GM12878 (cell line): ENCODE results near the gene CRB1. TPM values are rescaled to one million over a fixed set of nuclear protein-coding genes. Genes with fewer than 3 reads are reported as not detected.

ENCODE experiments used
- ATAC-seq: fragments of 200-7000 bp; cut with Tn5 transposase; 3 replicates; pipeline ENCODE4 v1.9.1; 2020; ENCODE audit warnings: mild to moderate bottlenecking, moderate library complexity
- BruUV-seq: library from RNA; stranded (reverse); fragments of 400-500 nt; replicated peaks from 2 replicates; lab custom pipeline; 2021; lab: Mats Ljungman, UMichigan
- CTCF ChIA-PET: fragments of 300-600 bp; sonication (Branson Sonifier 250); formaldehyde crosslinking; extraction: SDS; loops from one replicate; lab custom pipeline; 2021; ENCODE audit warnings: inconsistent platforms; lab: Yijun Ruan, JAX
- POLR2A ChIA-PET: fragments of 350-600 bp; formaldehyde crosslinking; extraction: SDS; loops from one replicate; lab custom pipeline; 2021; ENCODE audit warnings: inconsistent platforms; lab: Charles Lee
- RAD21 ChIA-PET: fragments of 300-600 bp; sonication (Branson Sonifier 250); formaldehyde crosslinking; loops from one replicate; lab custom pipeline; 2023; ENCODE audit warnings: antibody characterized with exemption; ENCODE audit not compliant: unreplicated experiment; lab: Charles Lee
- SMC1A ChIA-PET: fragments of 300-600 bp; sonication (Branson Sonifier 250); formaldehyde crosslinking; loops from one replicate; lab custom pipeline; 2023; ENCODE audit not compliant: unreplicated experiment, uncharacterized antibody; lab: Charles Lee
- DNase-seq: peaks from one replicate; pipeline ENCODE4 v3.0.0-alpha.2; 2011; ENCODE audit warnings: low read depth, low spot score
- FAIRE-seq: peaks from 3 replicates; lab custom pipeline; 2011; peaks lifted over from hg19 to GRCh38; lab: Jason Lieb, UNC
- H2AFZ ChIP-seq: 2 replicates; pipeline ENCODE4 v1.6.0; 2011; ENCODE audit warnings: low read depth, low read length, control low read depth; ENCODE audit not compliant: control insufficient read depth
- H3K27ac ChIP-seq: 2 replicates; pipeline ENCODE4 v1.5.1; 2011; ENCODE audit warnings: control low read depth; ENCODE audit not compliant: control insufficient read depth, insufficient read depth
- H3K27me3 ChIP-seq, 2 experiments: replicated peaks in 1 of 2; 2 replicates each; pipeline versions ENCODE4 v1.6.0 to v1.6.1; 2011; ENCODE audit warnings: low read length in 1 of 2; ENCODE audit not compliant: control insufficient read depth in 2 of 2, insufficient read depth in 2 of 2
- H3K36me3 ChIP-seq, 2 experiments: 2 replicates each; pipeline ENCODE4 v1.5.1; 2011; ENCODE audit warnings: low read length in 1 of 2; ENCODE audit not compliant: control insufficient read depth in 2 of 2, insufficient read depth in 2 of 2
- H3K4me1 ChIP-seq: 2 replicates; pipeline ENCODE4 v1.6.1; 2011; ENCODE audit warnings: mild to moderate bottlenecking, low read length, moderate library complexity, mixed read lengths; ENCODE audit not compliant: control insufficient read depth, insufficient read depth
- H3K4me2 ChIP-seq: 2 replicates; pipeline ENCODE4 v1.6.0; 2011; ENCODE audit warnings: control low read depth; ENCODE audit not compliant: control insufficient read depth, insufficient read depth
- H3K4me3 ChIP-seq: fragments of 200-600 bp; sonication (generic); 2 replicates; pipeline ENCODE4 v1.5.1; 2016
- H3K79me2 ChIP-seq: 2 replicates; pipeline ENCODE4 v1.6.0; 2011; ENCODE audit warnings: low read length; ENCODE audit not compliant: control insufficient read depth, insufficient read depth
- H3K9ac ChIP-seq: 2 replicates; pipeline ENCODE4 v1.8.0; 2011; ENCODE audit warnings: low read length, control low read depth, mixed read lengths; ENCODE audit not compliant: control insufficient read depth, insufficient read depth
- H3K9me3 ChIP-seq: replicated peaks from 3 replicates; pipeline ENCODE4 v1.5.1; 2011; ENCODE audit warnings: mild to moderate bottlenecking, low read length; ENCODE audit not compliant: control insufficient read depth, insufficient read depth
- H4K20me1 ChIP-seq: 2 replicates; pipeline ENCODE4 v1.6.0; 2011; ENCODE audit not compliant: control insufficient read depth, insufficient read depth
- ATF7 ChIP-seq: fragments of 450-650 bp; IDR thresholded peaks from 2 replicates; pipeline ENCODE4 v1.6.1; 2016; ENCODE audit warnings: low read depth, mild to moderate bottlenecking
- NBN ChIP-seq: fragments of 450-650 bp; IDR thresholded peaks from 2 replicates; pipeline ENCODE4 v1.6.1; 2016
- RFX5 ChIP-seq: IDR thresholded peaks from 2 replicates; pipeline ENCODE4 v1.6.1; 2011; ENCODE audit warnings: low read depth, low read length, improper control_type of control experiment
- TCF7 ChIP-seq: IDR thresholded peaks from 2 replicates; pipeline ENCODE4 v1.6.1; 2014; ENCODE audit warnings: antibody characterized with exemption, borderline replicate concordance
- ZNF207 ChIP-seq: fragments of 450-650 bp; IDR thresholded peaks from 2 replicates; pipeline ENCODE4 v1.6.1; 2014; ENCODE audit warnings: antibody characterized with exemption, mild to moderate bottlenecking, borderline replicate concordance
- WGBS: methylation state at CpG from one replicate; pipeline ENCODE4 v1.1.6; 2016; ENCODE audit warnings: low lambda C conversion rate; ENCODE audit not compliant: insufficient replicate concordance, insufficient coverage; ENCODE audit errors: missing lambda C conversion rate; 5-methylcytosine and 5-hydroxymethylcytosine counted together
- in situ Hi-C: fragments of 300-500 bp; cut with MboI; formaldehyde crosslinking; loops from 9 replicates; pipeline ENCODE4 v1.14.3; 2018; ENCODE audit warnings: mixed read lengths
- intact Hi-C: fragments of 100-400 bp; cut with micrococcal nuclease; formaldehyde crosslinking; loops from one replicate; pipeline ENCODE4 v1.14.2; 2022; ENCODE audit not compliant: unreplicated experiment
- polyA plus RNA-seq, 11 experiments: library from polyadenylated mRNA; depleted of rRNA in 4 of 11; unstranded in 6 of 11; stranded (reverse) in 5 of 11; fragments of >200 nt; fragmentation: Nextera tagmentation in 4 of 11; fragmentation: Illumina TruSeq in 1 of 11; extraction: Ambion mirVana in 4 of 11; extraction: Trizol in 1 of 11; gene quantifications; 1 replicate in 1 of 11; 2 replicates in 10 of 11; pipeline versions ENCODE4 v1.2.1 to v1.2.3, GENCODE V29; 2011 to 2016; ENCODE audit warnings: inconsistent platforms in 2 of 11, missing spikeins in 2 of 11, low read depth in 1 of 11
- total RNA-seq, 4 experiments: library from RNA; depleted of rRNA in 3 of 4; stranded (reverse); fragments of >200 nt in 3 of 4; fragmentation: Illumina TruSeq in 1 of 4; extraction: Trizol in 1 of 4; gene quantifications; 2 replicates each; pipeline versions ENCODE4 v1.2.1 to v1.2.3, GENCODE V29; 2013 to 2021
- TF ChIP-seq, protein P1 (sequence below): IDR thresholded peaks from 2 replicates; pipeline ENCODE4 v1.6.1; 2011; ENCODE audit warnings: borderline replicate concordance, low read depth, mild to moderate bottlenecking, moderate library complexity, mixed read lengths, low read length; ENCODE audit not compliant: insufficient read depth; ENCODE audit errors: extremely low read length
- TF ChIP-seq, protein P2 (sequence below): IDR thresholded peaks from 2 replicates; pipeline ENCODE4 v1.6.1; 2011; ENCODE audit warnings: mild to moderate bottlenecking, low read depth, low read length, moderate library complexity; ENCODE audit not compliant: insufficient replicate concordance

Gene CRB1
- total and polyA plus RNA-seq, 10 of the 15 experiments (the other 5 are each of a cell fraction or from before 2014, with no cell fraction given), result 0.06 to 0.10 (median 0.06) TPM; not detected in 7

DNA sequence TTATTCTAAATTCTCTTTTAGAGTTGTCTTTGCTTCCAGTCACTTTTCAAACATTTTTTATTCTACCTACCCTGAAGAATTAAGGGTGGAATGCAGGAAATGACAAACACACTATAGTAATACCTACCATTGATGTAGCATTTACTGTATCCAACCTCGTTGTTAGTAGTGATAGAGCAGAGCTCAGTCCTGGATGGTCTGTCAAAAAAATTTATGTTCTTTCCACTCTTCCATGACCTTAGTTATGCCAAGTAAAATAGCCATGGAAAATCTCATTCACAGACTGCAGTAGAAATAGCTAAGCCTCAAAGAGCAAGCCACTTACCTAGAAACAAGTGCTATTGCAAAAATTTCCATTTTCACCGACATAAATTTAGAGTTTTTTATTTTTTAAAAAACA is 74.6 kb downstream of the CRB1 start:
- no TSS peak for BruUV-seq
- in situ Hi-C loops (no loop called here), intact Hi-C loops (no loop called here)
- no peaks in the 10 kb centered on the region for H3K36me3 ChIP-seq
- no peak overlapping the region for H3K4me3 ChIP-seq
- RAD21 ChIA-PET, result no interaction called here
- no peak for ATAC-seq
- TF ChIP-seq ATF7 (no peak), TCF7 (no peak), ZNF207 (no peak), NBN (no peak), RFX5 (no peak)
- TF ChIP-seq, protein P1, sequence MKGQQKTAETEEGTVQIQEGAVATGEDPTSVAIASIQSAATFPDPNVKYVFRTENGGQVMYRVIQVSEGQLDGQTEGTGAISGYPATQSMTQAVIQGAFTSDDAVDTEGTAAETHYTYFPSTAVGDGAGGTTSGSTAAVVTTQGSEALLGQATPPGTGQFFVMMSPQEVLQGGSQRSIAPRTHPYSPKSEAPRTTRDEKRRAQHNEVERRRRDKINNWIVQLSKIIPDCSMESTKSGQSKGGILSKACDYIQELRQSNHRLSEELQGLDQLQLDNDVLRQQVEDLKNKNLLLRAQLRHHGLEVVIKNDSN, result no peak
- TF ChIP-seq, protein P2, sequence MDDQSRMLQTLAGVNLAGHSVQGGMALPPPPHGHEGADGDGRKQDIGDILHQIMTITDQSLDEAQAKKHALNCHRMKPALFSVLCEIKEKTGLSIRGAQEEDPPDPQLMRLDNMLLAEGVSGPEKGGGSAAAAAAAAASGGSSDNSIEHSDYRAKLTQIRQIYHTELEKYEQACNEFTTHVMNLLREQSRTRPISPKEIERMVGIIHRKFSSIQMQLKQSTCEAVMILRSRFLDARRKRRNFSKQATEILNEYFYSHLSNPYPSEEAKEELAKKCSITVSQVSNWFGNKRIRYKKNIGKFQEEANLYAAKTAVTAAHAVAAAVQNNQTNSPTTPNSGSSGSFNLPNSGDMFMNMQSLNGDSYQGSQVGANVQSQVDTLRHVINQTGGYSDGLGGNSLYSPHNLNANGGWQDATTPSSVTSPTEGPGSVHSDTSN, result no peak
- no peaks in the 10 kb centered on the region for H3K4me1 ChIP-seq
- H3K27me3 ChIP-seq, result no peaks in the 10 kb centered on the region
- no peaks in the 10 kb centered on the region for H3K79me2 ChIP-seq
- no peak overlapping the region for H3K9ac ChIP-seq
- SMC1A ChIA-PET, result no interaction called here
- no peak for DNase-seq
- FAIRE-seq, result no peak
- WGBS, result 25% methylated on average over 2 of the region's 2 CpGs
- POLR2A ChIA-PET, result no interaction called here
- CTCF ChIA-PET, result interaction anchor here (1.6 to 2.6 kb wide), 2 partner anchors 14 to 162 kb away, joined by 6 to 14 read pairs; no protein-coding TSS in a partner anchor
- no peaks in the 10 kb centered on the region for H3K9me3 ChIP-seq
- H4K20me1 ChIP-seq, result no peaks in the 10 kb centered on the region
- H3K4me2 ChIP-seq, result no peak overlapping the region
- H2AFZ ChIP-seq, result no peak overlapping the region
- H3K27ac ChIP-seq, result no peak overlapping the region
